Germinal center (tissue), 1 donor: ENCODE results near the gene TJP1.
"Not testable (repeated sequence)": the region's sequence is repeated elsewhere in the genome, so short reads cannot be mapped to it uniquely, and the experiment has no call there.

ENCODE experiments used
- DNase-seq: peaks from one replicate; pipeline ENCODE4 v3.0.0; 2012; ENCODE audit warnings: mixed read lengths, low spot score

Gene TJP1

GRCh38 chr15:29799859-29800258 lies 22.4 kb downstream of the TJP1 start:
- DNase-seq = no peak

- DNase-seq = no peak
Measured at GRCh38 chr15:29795610-29796009, 26.7 kb downstream of the TJP1 start.

- DNase-seq = no peak
Measured at GRCh38 chr15:29792426-29793159, 29.7 kb downstream of the TJP1 start.

- no peak for DNase-seq
Measured at GRCh38 chr15:29790607-29791006, 31.7 kb downstream of the TJP1 start.

- no peak for DNase-seq
Measured at GRCh38 chr15:29789871-29790270, 32.4 kb downstream of the TJP1 start.

GRCh38 chr15:29788433-29789034 lies 33.7 kb downstream of the TJP1 start:
- no peak for DNase-seq

GRCh38 chr15:29787767-29788166 lies 34.5 kb downstream of the TJP1 start:
- no peak for DNase-seq

- DNase-seq = no peak
Measured at GRCh38 chr15:29785642-29786041, 36.6 kb downstream of the TJP1 start.

- DNase-seq = no peak
Measured at GRCh38 chr15:29785136-29785535, 37.1 kb downstream of the TJP1 start.

- DNase-seq = no peak
Measured at GRCh38 chr15:29784413-29784812, 37.9 kb downstream of the TJP1 start.

GRCh38 chr15:29782816-29783215 lies 39.5 kb downstream of the TJP1 start:
- DNase-seq = not testable (repeated sequence)

GRCh38 chr15:29778382-29778781 lies 43.9 kb downstream of the TJP1 start:
- no peak for DNase-seq

- no peak for DNase-seq
Measured at GRCh38 chr15:29776859-29777258, 45.4 kb downstream of the TJP1 start.

GRCh38 chr15:29774900-29775299 lies 47.4 kb downstream of the TJP1 start:
- DNase-seq = no peak

GRCh38 chr15:29773816-29774215 lies 48.5 kb downstream of the TJP1 start:
- no peak for DNase-seq

GRCh38 chr15:29773000-29773399 lies 49.3 kb downstream of the TJP1 start:
- no peak for DNase-seq

GRCh38 chr15:29770796-29771195 lies 51.5 kb downstream of the TJP1 start:
- no peak for DNase-seq

GRCh38 chr15:29765898-29766527 lies 56.3 kb downstream of the TJP1 start:
- DNase-seq = no peak

GRCh38 chr15:29765234-29765841 lies 56.9 kb downstream of the TJP1 start:
- DNase-seq = no peak

- no peak for DNase-seq
Measured at GRCh38 chr15:29759596-29759995, 62.7 kb downstream of the TJP1 start.

GRCh38 chr15:29756358-29757267 lies 65.7 kb downstream of the TJP1 start:
- no peak for DNase-seq

GRCh38 chr15:29754009-29754408 lies 68.3 kb downstream of the TJP1 start:
- DNase-seq = not testable (repeated sequence)
